HG03460 (cell line): Measurements from ENCODE around the gene TET3.

Experiments used
- ATAC-seq: cut with Tn5 transposase; IDR thresholded peaks from one replicate; pipeline ENCODE4 v1.9.1; 2021; ENCODE audit not compliant: unreplicated experiment

Gene TET3

DNA sequence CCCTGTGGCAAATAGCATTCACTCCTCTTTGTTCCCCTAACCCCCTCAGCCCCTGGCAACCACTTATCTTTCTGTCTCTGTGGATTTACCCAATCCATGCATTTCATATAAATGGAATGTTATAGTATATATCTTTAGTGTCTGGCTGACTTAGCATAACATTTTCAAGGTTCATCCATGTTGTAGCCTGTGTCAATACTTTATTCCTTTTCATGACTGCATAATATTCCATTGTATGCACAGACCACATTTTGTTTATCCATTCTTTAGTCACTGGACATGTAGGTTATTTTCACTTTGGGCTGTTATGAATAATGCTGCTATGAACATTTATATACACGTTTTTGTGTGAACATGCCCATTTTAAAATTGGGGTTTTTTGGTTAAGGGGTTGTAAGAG is 42.8 kb downstream of the TET3 start:
- no peak for ATAC-seq

DNA sequence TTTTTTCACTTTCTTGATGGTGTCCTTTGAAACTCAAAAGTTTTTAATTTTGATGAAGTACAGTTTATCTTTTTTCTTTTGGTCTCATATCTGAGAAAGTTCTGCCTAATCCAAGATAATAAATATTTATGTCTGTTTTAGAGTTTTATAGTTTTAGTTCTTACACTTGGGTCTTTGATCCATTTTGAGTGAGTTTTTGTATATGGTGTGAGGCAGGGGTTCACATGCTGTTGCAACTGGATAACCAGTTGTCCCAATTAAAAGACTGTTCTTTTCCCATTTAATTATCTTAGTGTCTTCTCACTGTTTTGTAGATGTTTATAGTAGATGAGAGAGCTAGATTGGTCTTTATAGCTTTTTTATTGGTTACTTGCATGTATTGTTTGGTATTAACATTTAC is 43.6 kb downstream of the TET3 start:
- no peak for ATAC-seq

DNA sequence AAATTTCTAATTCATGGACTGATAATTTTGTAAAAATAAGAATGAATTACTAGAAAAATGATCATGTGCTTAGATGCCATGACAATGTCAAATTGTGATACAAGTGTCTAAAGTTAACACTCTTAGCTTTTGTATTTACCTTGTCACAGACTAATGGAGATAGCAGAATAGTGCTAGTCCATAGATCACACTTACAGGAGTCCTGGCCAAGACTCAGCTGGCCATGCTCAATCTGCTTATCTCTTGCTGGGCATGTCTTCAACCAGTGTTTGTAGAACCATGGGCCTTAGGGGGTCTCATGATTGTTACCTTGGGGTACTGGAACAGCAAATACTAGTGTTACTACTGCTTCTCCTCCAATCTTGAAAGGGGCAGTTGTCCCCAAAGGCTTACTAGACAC is 44.0 kb downstream of the TET3 start:
- ATAC-seq: no peak

DNA sequence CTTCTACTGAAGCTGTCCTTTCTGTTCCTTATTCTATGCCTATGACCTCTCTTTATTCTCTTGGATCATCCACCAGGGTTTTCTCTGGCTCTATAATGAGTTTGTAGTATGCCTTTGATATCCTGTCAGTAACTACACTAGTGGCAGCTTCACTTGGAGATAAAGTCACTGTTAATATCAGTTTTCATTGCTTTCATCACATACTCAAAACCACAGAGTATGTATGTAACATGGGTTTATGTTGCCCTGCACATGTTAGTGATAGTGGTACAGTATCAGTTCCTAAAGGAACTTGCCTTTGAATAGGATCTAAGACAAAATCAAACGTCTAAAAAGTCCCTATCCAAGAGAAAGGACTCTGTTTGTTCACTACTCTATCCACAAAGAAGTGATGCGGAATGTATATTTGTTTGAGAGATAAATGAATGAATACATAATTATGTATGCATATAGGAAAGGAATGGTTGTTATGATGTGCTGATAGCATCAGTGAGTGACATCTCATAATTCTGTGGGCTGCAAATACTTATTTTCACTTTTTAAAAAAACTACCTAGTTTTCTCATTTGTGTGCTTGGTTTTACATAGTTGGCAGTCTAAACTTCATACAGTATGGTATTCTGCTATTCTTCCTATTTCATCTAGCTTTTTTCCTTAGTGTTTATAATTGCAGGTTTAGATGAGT is 45.1 kb downstream of the TET3 start:
- ATAC-seq: no peak

DNA sequence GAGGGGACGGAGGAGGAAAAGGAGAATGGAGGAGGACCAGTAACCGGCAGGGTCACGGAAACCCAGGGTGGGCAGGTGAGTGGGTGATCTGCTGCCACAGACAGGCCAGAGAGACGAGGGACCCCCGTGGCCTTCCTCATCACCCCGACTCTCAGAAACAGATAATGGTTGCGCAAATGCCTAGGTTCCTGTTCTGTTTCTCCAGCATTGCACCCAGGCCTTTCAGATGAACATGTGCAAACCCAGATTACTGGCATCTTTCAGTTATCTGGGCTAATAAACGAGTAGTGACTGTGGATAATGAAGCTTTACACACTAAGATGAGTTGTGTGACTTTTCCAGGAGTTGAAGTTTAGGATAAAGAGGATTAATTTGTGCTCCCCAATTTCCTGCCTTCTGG is 46.5 kb downstream of the TET3 start:
- ATAC-seq: no peak

DNA sequence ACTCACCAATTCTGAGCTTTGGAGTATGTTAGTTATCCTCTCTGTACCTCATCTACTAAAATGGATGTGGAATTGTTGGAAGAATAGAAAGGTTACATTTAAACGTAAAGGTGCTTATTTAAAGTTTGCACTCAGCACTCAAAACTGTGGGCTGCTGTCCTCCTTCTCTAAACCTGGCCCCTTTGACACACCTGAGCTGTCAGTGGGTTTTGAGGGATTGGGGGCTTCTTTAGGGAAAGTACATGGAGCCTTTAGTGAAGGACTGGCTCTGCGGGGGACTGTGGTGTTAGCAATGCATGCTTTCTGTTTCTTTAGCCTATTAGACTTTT is 47.2 kb downstream of the TET3 start:
- ATAC-seq: no peak

DNA sequence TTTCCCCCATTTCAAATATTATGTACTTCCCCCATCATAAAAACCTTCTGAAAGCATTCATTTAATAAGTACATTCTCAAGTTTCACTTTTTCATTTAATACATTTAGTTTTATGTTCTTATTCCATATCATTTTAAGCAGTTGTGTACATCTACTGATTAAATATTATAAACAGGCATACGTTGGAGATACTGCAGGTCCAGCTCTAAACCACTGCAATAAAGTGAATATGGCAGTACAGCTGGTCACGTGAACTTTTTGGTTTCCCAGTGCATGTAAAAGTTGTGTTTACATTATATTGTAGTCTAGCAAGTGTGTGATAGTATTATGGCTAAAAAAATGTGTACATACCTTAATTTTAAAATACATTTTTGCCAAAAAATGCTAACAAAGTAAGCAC is 48.7 kb downstream of the TET3 start:
- ATAC-seq: no peak
